Lung (tissue), 12 donors: ENCODE results near the gene MIA. TPM values are rescaled to one million over a fixed set of nuclear protein-coding genes. Genes with fewer than 3 reads are reported as not detected.

Source experiments
- ATAC-seq: fragments of 200-7000 bp; cut with Tn5 transposase; one replicate; pipeline ENCODE4 v1.9.1; 2020; ENCODE audit warnings: moderate number of reproducible peaks; ENCODE audit not compliant: insufficient read depth, low FRiP score
- DNase-seq, 3 donors: peaks; one replicate each; pipeline ENCODE4 v3.0.0-alpha.2; 2013 to 2017
- H3K27ac ChIP-seq, 2 donors: one replicate each; pipeline ENCODE4 v1.5.1; 2013; ENCODE audit warnings: mild to moderate bottlenecking in 2 of 2, moderate library complexity in 2 of 2, control low read depth in 1 of 2, inconsistent platforms in 1 of 2, low read depth in 1 of 2, low read length in 1 of 2
- H3K27me3 ChIP-seq, 3 donors: one replicate each; pipeline ENCODE4 v1.5.1; 2013; ENCODE audit warnings: low read length in 2 of 3; ENCODE audit not compliant: control insufficient read depth in 3 of 3, insufficient read depth in 3 of 3
- H3K36me3 ChIP-seq, 4 donors: one replicate each; pipeline ENCODE4 v1.5.1; 2013; ENCODE audit warnings: low read length in 4 of 4, mild to moderate bottlenecking in 1 of 4, moderate library complexity in 1 of 4; ENCODE audit not compliant: control insufficient read depth in 4 of 4, insufficient read depth in 4 of 4
- H3K4me1 ChIP-seq, 5 donors: one replicate each; pipeline ENCODE4 v1.5.1; 2013; ENCODE audit warnings: low read length in 5 of 5, mild to moderate bottlenecking in 2 of 5, moderate library complexity in 1 of 5; ENCODE audit not compliant: control insufficient read depth in 5 of 5, insufficient read depth in 5 of 5
- H3K4me3 ChIP-seq: one replicate; pipeline ENCODE4 v1.5.1; 2013; ENCODE audit warnings: mild to moderate bottlenecking, control low read depth, moderate library complexity
- H3K9ac ChIP-seq, 2 donors: one replicate each; pipeline ENCODE4 v1.5.1; 2013; ENCODE audit warnings: low read length in 2 of 2, control low read depth in 1 of 2; ENCODE audit not compliant: insufficient read depth in 1 of 2
- H3K9me3 ChIP-seq, 4 donors: one replicate each; pipeline ENCODE4 v1.5.1; 2013; ENCODE audit warnings: low read length in 3 of 4, mild to moderate bottlenecking in 1 of 4, moderate library complexity in 1 of 4; ENCODE audit not compliant: control insufficient read depth in 4 of 4, insufficient read depth in 3 of 4
- WGBS, 2 donors: extraction: QIAGEN DNeasy Blood & Tissue Kit; methylation state at CpG; one replicate each; pipeline ENCODE4 v1.1.7; 2013; 5-methylcytosine and 5-hydroxymethylcytosine counted together
- polyA plus RNA-seq, 2 donors: library from polyadenylated mRNA; stranded (reverse); fragments of 200-250 nt; gene quantifications; one replicate each; pipeline ENCODE4 v1.2.1, GENCODE V29; 2013
- total RNA-seq, 2 donors: library from RNA; depleted of rRNA in 1 of 2; stranded (reverse); fragments of >200 nt in 1 of 2; gene quantifications; one replicate each; pipeline ENCODE4 v1.2.1, GENCODE V29; 2014 to 2021
- TF ChIP-seq, protein P1 (sequence below): IDR thresholded peaks from 2 replicates; pipeline ENCODE4 v1.5.1; 2012; ENCODE audit warnings: mild to moderate bottlenecking; ENCODE audit errors: control extremely low read depth, extremely low read depth
- donor health status: control.
- donor health status: control.
- donor health status: Bipolar disorder and iron deficiency.
- donor health status: healthy.
- donor health status: DM: yes; HTN: yes; CAD: no.

Gene MIA
- total and polyA plus RNA-seq, 4 donors, result 0.75 to 4.6 (median 3.2) TPM; not detected in 1

DNA sequence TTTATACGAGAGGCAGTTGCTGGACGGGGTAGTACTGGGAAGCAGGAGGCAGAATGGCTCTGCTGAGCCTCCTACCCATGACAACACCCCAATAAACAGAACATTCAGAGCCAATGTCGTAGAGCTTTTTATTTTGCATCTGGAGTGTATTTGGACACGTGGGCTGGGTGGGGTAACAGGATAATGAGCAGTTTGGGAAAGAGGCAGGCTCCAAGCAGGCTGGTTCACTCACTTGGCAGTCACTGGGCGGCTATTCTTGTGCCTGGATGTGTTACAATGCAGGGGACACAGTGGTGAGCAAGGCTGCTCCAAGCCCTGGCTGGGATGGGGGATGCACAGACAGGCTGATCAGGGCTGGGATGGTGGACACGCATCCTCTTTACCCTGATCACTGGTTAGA, 34.6 kb upstream of the MIA start:
- peak in 2 of 3 donors; percentile 52 to 61 for DNase-seq
- Histone ChIP-seq H3K27ac (peak overlapping the region in 1 of 2 donors; percentile 59), H3K9ac (no peak overlapping the region), H3K4me1 (peaks cover 0 to 5% (median 0%) of the 10 kb centered on the region in 5 donors), H3K36me3 (peaks cover 5 to 39% (median 24%) of the 10 kb centered on the region in 4 donors), H3K9me3 (no peaks in the 10 kb centered on the region), H3K4me3 (no peak overlapping the region), H3K27me3 (no peaks in the 10 kb centered on the region)
- TF ChIP-seq, protein P1, sequence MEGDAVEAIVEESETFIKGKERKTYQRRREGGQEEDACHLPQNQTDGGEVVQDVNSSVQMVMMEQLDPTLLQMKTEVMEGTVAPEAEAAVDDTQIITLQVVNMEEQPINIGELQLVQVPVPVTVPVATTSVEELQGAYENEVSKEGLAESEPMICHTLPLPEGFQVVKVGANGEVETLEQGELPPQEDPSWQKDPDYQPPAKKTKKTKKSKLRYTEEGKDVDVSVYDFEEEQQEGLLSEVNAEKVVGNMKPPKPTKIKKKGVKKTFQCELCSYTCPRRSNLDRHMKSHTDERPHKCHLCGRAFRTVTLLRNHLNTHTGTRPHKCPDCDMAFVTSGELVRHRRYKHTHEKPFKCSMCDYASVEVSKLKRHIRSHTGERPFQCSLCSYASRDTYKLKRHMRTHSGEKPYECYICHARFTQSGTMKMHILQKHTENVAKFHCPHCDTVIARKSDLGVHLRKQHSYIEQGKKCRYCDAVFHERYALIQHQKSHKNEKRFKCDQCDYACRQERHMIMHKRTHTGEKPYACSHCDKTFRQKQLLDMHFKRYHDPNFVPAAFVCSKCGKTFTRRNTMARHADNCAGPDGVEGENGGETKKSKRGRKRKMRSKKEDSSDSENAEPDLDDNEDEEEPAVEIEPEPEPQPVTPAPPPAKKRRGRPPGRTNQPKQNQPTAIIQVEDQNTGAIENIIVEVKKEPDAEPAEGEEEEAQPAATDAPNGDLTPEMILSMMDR, result no peak
- no peak for ATAC-seq
- 74 to 81% methylated on average over 6 of the region's 6 CpGs for WGBS, 2 donors

- TF ChIP-seq, protein P1, result no peak
- H3K9ac ChIP-seq, result no peak overlapping the region
These were observed 33.6 kb upstream of the MIA start for GRCh38 chr19:40741527-40742390.

GRCh38 chr19:40742477-40742876, 32.8 kb upstream of the MIA start:
- H3K36me3 ChIP-seq, result peaks cover 0 to 27% (median 14%) of the 10 kb centered on the region in 4 donors
- peaks cover 0 to 5% (median 0%) of the 10 kb centered on the region in 5 donors for H3K4me1 ChIP-seq
- H3K9ac ChIP-seq, result no peak overlapping the region
- TF ChIP-seq, protein P1, result no peak
- H3K27ac ChIP-seq, result no peak overlapping the region
- 88 to 95% methylated on average over 17 of the region's 17 CpGs for WGBS, 2 donors
- ATAC-seq, result no peak
- DNase-seq, result no peak
- H3K27me3 ChIP-seq, result no peaks in the 10 kb centered on the region
- no peaks in the 10 kb centered on the region for H3K9me3 ChIP-seq
- H3K4me3 ChIP-seq, result no peak overlapping the region

More at GRCh38 chr19:40741527-40742390, 33.6 kb upstream of the MIA start:
- Histone ChIP-seq H3K36me3 (peaks cover 3 to 34% (median 20%) of the 10 kb centered on the region in 4 donors), H3K27ac (no peak overlapping the region), H3K4me3 (no peak overlapping the region), H3K9me3 (no peaks in the 10 kb centered on the region), H3K27me3 (no peaks in the 10 kb centered on the region), H3K4me1 (peaks cover 0 to 5% (median 0%) of the 10 kb centered on the region in 5 donors)
- no peak for DNase-seq
- ATAC-seq, result no peak
- 81 to 84% methylated on average over 10 of the region's 10 CpGs for WGBS, 2 donors
